GM21367 (cell line): ENCODE data around the gene GFRA1.

Experiments
- ATAC-seq: cut with Tn5 transposase; IDR thresholded peaks from one replicate; pipeline ENCODE4 v1.9.1; 2021; ENCODE audit not compliant: unreplicated experiment

The GFRA1 gene

DNA sequence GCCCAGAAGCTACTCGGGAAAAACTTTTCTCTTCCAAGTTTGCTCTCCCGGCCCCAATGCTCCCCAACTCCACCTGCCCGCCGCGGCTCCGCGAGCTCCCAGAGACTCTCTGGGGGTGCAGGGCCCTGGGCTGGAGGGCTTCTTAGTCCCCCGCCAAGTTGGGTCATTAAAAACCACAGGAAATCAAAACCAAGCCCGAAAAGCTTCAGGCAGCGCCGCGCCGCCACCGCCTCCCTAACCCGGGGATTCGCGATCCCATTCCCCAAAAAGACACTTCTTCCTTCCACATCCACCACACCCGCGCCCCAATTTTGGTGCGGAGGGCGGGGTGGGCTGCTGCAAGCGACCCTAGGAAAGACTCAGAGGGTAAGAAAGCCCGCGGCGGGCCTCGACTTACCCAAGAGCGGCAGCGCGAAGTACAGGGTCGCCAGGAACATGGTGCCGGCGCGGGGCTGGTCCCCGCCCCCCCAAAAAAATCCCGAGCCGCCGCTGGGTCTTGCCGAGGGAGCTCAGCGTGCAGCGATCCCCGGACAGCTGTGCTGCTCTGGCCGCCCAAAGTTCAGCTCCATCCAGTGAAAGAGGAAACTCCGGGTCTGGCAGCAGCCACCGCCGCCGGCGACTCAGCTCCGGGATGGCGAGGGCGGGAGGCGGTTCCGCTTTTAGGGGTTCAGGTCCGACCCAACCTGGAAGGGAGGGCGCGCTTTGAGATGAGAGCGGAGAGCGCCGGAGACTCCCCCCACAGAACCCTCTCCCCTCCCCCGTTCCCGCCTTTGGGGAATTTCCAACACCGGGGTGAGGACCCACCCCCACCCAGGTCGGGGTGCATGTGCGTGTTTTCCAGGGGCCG lies 1.2 kb downstream of the GFRA1 start:
- ATAC-seq, result no peak

DNA sequence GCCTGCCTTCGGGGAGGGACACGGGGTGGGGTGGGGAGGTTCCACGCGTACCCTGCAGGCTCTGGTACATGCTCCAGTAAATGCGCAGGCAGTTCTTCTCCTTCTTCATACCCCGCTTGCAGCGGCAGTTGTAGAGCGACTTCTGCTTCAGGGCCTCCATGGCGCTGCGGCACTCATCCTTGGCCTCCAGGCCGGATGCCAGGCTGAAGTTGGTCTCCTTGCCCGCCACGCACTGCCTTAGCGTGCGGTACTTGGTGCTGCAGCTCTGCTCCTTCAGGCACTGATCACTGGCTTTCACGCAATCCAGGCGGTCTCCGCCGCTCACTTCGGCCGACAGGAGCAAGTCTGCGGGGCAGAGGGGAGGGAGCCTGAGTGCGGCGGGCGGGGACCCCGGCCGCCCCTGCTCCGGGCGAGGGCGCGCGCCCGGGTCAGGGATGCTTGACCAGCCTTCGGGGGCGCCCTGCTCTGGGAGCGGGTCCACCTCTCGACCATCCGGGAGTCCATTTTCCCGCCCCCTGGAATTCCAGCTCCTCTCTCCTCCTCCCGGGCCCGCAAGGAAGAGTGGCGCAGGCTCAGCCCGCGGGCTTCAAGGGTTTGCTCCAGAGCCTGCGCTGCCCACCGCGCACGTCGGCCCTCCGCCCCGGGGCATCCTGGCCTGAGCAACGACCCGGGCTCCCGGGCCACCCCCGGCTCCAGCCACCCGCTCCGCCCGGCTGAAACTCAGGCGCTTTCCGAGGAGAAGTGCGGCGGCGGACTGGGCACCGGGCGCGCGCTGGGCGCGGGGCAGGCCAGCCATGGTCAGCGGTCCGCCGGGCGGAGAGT lies 2.0 kb downstream of the GFRA1 start:
- ATAC-seq, result no peak

DNA sequence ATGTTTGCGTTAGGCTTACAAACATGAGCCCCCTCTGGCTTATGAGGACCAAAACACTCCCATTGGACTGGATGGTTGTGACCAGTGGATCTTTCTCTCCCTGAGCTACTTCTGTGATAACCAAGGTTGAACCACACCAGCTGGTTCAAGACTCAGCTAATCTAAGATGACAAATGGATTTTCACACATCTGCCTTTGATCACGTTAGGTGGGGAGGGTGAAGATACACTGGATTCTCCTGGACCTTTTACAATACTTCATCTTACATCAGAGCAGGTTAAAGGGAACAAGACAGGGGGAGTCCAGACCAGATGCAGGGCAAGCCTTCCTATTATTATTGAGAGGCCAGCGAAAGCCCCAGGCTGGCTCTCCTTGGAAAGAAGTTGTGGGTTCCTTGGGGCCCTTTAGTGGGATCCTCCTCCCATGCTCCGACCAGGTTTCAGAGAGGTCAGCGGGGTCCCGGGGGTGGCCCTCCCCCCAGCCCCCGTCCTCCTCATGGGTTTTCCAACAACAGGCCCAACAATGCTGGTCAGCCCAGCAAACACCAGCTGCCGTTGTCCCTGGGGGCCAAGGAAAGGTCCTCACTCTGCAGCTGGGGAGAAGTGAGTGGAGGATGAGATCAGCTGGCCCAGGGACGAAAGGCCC lies 2.8 kb downstream of the GFRA1 start:
- ATAC-seq, result no peak

DNA sequence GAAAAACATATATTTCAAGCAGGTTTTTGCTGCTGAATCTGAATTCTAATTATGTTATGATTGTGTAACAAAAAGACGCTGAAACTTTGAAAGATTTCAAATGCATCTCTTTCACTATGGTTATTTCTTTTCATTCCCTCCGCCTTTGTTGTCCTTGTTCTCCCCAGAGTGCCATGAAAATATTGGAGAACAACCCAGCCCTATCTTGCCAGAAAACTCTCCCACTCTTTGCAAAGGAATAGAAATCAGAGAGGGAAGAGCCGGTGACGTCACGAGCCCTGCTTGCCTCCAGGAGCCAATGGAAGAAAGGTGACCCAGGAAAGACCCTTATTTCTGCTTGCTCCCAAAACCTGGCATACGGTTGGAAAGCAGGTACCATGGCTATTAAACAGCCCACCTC lies 3.4 kb downstream of the GFRA1 start:
- no peak for ATAC-seq

DNA sequence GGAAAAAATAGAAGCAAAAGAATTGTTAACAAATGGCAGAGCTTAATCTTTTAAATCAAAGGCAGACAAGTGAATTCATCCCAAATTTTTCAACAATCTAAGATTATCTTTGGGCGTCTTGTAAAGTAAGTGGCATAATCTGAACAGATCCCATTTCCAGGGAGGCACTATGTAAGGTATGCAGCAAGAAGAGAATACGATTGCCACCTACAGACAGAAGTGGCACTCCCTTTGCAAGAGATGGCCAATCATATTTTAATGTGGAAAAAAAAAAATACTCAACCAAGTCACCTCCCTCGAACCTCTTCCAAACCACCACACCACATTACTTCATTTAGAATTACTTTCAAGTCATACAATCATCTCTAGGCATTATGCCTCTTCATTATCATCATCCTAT lies 4.0 kb downstream of the GFRA1 start:
- no peak for ATAC-seq

DNA sequence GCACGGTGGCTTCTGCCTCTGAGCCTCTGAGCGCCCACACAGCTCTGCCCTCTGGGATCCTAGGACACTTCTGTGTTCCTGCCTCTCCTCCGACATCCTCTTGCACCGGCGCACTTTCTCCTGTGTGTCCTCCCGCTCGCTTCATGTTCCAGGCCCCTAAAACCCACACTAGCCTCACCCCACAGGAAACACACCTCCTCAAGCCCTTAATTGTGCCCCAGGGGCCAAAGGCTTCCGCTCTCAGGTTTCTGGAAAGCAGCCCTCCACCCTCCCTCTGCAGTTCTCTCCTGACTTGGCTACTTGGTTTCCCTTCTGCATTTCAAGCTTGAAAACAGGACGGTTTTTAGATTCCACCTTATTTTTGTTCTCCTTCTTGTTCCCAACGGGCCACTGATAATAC lies 7.3 kb downstream of the GFRA1 start:
- no peak for ATAC-seq

DNA sequence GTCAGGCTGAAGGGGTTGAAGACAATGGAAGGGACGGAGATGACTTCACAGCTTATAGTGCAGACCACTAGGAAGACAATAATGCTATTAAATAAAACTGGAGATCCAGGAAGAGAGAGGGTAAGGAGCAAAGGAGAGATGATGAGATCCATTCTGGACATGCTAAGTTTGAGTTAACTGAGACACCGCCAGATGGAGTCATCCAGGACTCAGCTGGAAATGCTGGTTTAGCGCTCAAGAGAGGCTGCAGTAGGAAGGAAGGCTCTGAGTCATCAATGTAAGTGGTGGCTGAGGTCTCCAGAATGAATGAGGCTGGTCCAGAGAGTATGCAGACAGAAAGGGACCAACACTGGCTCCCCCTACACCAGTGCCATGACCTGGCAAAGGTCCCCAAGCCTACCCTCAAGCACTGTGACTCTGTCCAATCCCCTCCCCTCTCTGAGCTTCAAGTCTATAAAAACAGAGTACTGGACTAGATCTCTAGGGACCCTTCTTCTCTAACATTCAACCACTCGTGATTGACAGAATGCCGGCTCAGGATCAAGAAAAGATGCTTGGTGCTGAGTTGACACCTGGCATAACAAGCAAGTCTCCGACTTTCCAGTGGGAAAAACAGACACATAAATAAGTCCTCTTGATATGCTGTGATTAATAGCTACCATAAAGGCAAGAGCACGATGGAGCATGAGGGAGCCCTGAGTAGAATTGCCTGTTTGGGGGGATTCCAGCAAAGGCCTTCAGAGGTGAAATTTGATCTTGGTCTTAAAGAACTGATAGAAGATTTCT lies 8.9 kb downstream of the GFRA1 start:
- ATAC-seq, result no peak

DNA sequence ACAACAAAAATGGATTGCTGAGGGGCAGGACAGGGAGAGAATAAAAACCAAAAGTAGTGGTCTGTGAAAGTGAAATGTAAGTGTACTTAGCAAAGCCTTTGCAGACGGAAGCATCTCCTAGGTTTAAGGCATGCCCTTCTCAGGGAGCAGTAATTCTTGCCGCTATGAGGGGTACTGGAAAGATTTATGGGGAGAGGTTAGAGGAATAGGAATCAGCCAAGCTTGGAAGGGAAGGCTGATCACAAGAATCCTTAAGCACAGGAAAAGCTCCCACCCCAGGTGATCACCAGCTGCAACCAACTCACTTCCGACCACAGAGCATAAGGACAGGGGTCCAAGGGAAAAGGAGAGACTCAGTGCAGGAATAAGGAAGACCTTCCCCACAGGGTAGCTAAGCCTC lies 10.3 kb downstream of the GFRA1 start:
- no peak for ATAC-seq

DNA sequence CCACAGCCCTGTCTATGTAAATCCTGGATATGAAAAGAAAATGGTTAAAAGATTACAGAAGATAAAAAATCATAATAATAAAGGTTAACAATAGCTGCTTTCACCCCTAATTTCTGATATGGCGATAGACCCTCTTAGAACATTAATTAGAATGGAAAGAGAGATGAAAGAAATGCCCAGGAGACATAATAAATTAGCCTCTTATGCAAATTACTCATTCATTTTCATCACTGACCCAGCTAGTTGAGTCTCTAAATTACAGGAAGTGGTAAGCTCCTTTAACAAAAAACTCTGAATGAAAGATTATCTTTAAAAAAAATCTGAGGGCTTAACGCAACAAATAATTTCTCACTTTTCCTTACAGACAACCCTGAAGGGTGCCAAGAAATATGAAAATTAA lies 12.4 kb downstream of the GFRA1 start:
- no peak for ATAC-seq

DNA sequence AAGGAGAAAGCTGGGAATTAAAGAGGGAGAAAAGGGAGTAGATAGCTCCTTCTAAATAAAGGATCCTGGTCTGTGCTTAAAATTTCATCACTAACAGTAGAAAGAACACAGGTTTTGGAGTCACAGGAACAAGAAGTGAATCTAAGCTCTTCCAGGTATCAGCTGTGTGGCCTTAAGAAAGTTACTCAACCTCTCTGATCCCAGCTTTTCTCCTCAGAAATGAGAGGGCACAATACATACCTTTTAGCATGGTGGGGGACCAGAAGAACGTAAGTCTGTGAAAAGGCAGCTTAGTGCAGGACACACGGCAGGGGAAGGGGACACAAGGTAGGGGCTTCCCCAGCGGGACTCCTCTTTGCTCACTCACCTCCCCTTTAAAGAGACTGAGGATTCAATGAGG lies 13.4 kb downstream of the GFRA1 start:
- no peak for ATAC-seq

DNA sequence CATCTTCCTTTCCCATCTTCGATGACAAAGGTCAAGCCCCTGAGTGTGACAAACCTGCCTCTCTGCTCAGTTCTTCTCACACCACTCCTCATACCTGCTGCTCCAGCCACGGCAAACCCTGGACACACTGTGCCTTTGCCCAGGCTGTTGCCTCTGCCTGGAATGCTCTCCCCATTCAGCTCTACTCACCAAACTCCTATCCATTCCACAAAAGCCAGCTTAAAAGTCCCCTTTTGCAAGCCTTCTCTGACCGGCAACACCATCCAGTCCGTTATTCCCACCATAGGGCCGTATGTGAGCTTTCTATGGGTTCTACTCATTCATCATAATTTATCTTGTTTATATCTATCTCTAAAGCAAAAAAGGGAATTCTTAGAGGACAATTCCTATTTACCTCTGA lies 15.2 kb downstream of the GFRA1 start:
- ATAC-seq, result no peak

DNA sequence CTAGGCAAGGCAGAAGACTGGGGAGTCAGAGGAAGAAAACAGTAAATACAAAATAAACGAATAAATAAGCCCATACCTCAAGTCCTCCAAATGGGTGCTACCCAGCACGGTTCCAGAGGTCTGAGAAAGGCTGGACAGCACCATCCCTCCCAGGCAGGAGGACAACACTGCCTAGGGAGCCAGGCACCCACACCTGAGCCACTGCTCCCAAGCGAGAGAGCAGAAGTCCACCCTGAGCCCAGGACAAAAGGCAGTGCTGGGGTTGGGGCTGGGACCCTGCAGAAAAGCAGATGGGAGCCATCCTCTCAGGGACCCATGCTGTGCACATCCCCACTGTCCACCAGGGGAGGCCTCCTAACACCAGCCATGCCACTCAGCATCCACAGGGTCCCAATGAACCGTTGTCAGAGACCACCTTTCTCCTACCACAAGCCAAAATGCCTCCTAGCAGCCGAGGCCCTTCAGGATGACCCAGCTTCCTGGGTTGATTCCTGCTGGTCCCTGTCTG lies 16.2 kb downstream of the GFRA1 start:
- ATAC-seq, result no peak

DNA sequence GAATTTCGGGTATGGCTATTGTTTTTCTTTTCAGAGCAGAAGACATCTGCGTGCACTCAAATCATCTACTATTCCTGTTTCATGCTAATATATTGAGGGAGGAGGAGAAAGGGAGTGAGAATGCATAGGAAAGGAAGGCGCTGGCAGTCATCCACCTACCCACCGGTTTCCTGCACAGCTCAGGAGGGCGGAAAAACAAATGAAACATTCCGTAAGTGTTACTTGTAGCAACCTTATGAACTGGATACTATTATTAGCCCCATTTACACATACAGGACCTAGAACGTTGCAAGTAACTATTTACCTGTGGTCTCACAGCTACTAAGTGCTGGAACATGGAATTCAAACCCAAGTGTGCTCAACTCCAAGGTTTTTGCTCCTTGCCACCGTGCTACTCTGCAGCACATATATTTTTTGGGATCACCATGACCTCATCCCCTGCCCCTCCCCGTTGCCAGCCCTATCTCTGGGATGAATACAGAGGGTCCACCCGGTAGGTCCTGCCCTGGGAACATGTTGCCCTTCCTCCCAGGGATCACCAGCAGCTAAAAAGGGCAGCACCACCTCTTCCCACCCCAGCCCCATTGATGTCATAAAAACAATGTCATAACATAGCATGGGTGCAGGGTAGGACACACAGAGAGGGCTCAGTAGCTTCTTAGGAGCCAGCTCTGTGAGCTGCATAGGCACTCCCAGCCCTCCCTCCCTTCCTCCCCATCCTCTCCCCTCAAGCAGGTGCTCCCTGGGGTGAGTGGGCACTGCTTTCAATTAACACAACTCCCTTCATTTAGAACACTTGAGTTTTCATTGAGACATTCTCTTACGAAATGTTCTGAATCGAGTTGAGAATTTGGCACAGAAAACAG lies 16.9 kb downstream of the GFRA1 start:
- no peak for ATAC-seq

DNA sequence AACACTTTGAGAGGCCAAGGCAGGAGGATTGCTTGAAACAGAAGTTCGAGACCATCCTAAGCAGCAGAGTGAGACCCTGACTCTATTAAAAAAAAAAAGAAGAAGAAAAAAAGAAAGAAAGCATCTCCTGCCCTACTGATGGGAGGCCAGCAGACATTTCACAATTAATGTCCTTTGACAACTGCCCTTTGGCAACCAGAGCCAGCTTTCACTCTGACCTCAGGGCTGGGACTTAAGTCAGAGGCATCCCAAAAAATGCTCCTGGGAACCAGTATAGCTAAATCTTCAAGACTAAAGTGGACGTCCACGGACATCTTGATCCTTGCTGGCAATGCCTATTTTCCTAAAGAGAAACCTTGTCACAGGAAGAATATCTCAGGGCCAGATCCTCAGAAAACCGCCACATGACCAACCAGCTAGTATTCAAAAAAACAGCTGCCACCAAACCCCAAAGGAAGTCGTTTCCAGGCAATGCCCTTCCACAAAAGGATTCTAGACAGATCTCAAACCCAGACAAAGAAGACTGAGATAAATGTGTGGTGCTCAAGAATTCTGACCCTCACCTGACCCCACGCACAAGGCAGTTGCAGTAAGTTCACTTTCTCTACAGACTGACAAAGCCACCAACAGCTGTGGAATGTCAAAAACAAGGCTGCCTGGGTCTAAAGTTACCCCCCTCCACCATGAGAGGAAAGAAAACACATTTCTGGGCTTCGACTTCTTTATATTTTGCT lies 18.4 kb downstream of the GFRA1 start:
- no peak for ATAC-seq

DNA sequence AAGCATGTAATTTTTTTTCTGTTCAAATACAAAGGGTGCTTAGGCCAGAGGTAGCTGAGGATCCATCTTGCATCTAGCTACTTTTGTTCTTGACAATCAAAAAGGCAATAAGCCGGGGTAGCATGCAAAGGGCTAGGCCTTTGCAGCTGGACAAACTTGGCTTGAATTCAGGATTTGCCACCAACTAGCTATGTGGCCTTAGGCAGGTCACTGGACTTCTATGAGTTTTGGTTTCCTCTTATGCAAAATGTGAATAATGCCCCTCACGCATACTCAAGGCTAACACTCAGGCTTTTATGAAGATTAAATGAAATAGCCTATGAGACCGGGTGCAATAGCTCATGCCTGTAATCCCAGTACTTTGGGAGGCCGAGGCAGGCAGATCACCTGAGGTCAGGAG lies 19.3 kb downstream of the GFRA1 start:
- no peak for ATAC-seq

DNA sequence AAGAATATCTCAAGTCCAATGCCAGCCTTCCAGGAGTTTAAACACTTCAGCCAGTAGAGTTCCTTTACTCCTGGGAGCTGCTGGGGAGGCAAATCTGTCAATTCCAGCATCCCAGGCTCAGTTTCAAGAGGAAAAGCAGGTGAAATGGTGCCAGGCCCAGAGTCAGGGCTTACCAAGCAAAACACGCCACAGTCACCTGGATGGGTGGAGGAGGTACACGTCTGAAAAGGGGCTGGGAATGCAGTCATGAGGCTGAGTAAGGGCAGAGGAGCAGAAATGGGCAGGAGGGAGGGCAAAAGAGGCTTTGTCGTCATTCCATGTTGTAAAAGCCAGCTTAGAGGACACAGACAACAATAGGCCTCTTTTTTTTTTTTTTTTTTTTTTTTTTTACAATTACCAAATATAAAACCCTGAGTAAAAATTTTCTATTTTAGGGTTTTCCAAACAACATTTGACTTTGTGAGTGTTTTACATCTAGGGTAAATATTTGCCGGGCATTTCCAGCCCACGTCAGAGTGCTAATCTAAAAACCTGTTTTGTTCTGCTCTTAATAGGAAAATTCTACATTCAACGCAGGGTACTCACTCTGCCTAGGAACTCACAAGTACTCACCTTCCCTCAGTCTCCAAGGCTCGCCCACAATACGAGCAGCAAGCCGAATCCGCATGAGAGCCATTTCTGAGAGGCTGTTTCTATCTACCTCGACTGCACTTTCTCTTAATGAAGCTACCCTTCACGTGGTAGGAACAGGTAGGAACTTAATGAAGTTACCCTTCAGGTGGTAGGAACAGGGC lies 21.2 kb downstream of the GFRA1 start:
- ATAC-seq, result no peak

DNA sequence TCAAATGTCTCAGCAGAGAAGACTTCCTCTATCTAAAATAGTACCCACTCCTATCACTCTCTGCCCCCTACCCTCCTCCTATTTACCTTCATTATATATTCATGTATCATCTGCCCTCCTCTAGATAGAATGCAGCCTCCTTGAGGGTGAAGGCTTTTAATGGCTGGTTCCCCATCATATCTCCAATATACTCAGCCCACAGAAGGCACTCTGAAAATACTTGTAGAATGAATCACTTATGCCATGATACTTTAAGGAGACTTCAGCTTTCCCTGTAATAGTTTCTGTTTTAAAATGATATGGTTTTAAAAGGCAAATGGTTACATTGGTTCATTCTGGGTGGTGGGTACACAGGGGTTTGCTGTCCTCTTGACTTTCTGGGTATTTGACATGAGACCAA lies 25.3 kb downstream of the GFRA1 start:
- no peak for ATAC-seq

DNA sequence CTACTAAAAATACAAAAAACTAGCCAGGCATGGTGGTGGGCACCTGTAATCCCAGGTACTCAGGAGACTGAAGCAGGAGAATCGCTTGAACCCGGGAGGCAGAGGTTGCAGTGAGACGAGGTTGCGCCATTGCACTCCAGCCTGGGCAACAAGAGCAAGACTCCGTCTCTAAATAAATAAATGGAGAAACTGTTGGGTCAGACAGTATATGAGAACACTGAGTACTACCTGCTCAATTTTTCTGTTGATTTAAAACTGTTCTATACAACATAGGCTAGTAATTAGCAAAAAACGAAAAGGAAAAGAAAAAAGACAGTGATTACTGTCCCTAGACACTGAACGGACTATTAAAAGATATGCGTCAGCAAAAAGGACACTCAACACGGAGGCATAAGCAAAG lies 26.7 kb downstream of the GFRA1 start:
- no peak for ATAC-seq
